DND-41 (cell line): ENCODE results near the gene FAF1.

Source experiments
- ATAC-seq: fragments of 200-7000 bp; cut with Tn5 transposase; 3 replicates; pipeline ENCODE4 v1.9.1; 2021; ENCODE audit warnings: low read depth; ENCODE audit not compliant: insufficient read depth
- DNase-seq: peaks from one replicate; pipeline ENCODE4 v3.0.0-alpha.2; 2020
- H2AFZ ChIP-seq: 2 replicates; pipeline ENCODE4 v1.6.0; 2012; ENCODE audit warnings: low read depth, low read length
- H3K27ac ChIP-seq: 2 replicates; pipeline ENCODE4 v1.5.1; 2012; ENCODE audit warnings: low read length, inconsistent platforms
- H3K27me3 ChIP-seq: fragments of 200-600 bp; sonication (generic); 2 replicates; pipeline ENCODE4 v1.6.0; 2012; ENCODE audit warnings: low read length, mild to moderate bottlenecking, inconsistent platforms; ENCODE audit not compliant: insufficient read depth, poor library complexity
- H3K36me3 ChIP-seq: 2 replicates; pipeline ENCODE4 v1.5.1; 2012; ENCODE audit warnings: low read length, inconsistent platforms; ENCODE audit not compliant: insufficient read depth
- H3K4me1 ChIP-seq: 2 replicates; pipeline ENCODE4 v1.5.1; 2012; ENCODE audit warnings: mild to moderate bottlenecking, low read length; ENCODE audit not compliant: insufficient read depth
- H3K4me2 ChIP-seq: 2 replicates; pipeline ENCODE4 v1.6.0; 2012; ENCODE audit warnings: mild to moderate bottlenecking, moderate library complexity, low read length, inconsistent platforms; ENCODE audit not compliant: insufficient read depth
- H3K4me3 ChIP-seq, 2 experiments: fragments of 200-600 bp in 1 of 2; shearing (Covaris generic) in 1 of 2; 2 replicates each; pipeline ENCODE4 v1.5.1; 2012 to 2016; ENCODE audit warnings: inconsistent platforms in 2 of 2, low read length in 2 of 2, mild to moderate bottlenecking in 2 of 2, low read depth in 1 of 2, moderate library complexity in 1 of 2
- H3K79me2 ChIP-seq: 2 replicates; pipeline ENCODE4 v1.6.0; 2012; ENCODE audit warnings: low read length, inconsistent platforms; ENCODE audit not compliant: insufficient read depth
- H3K9ac ChIP-seq: 2 replicates; pipeline ENCODE4 v1.6.0; 2012; ENCODE audit warnings: low read depth, mild to moderate bottlenecking, inconsistent platforms, low read length, moderate library complexity
- H3K9me3 ChIP-seq: 2 replicates; pipeline ENCODE4 v1.5.1; 2012; ENCODE audit warnings: low read length, moderate library complexity, mild to moderate bottlenecking, inconsistent platforms; ENCODE audit not compliant: insufficient read depth, severe bottlenecking
- H4K20me1 ChIP-seq: 2 replicates; pipeline ENCODE4 v1.6.0; 2012; ENCODE audit warnings: low read length; ENCODE audit not compliant: insufficient read depth
- CTCF ChIP-seq: IDR thresholded peaks from 2 replicates; pipeline ENCODE4 v1.5.1; 2012; ENCODE audit warnings: borderline replicate concordance, low read length, moderate library complexity, mild to moderate bottlenecking; ENCODE audit not compliant: poor library complexity, severe bottlenecking; ENCODE audit errors: extremely low read depth
- EZH2 ChIP-seq: IDR thresholded peaks from 3 replicates; pipeline ENCODE4 v1.6.1; 2012; ENCODE audit warnings: borderline replicate concordance, low read depth, mild to moderate bottlenecking, moderate library complexity, low read length, inconsistent platforms; ENCODE audit not compliant: severe bottlenecking

The FAF1 gene

GRCh38 chr1:50447961-50448360, 512.1 kb downstream of the FAF1 start:
- no peaks in the 10 kb centered on the region for H3K4me1 ChIP-seq
- H3K9ac ChIP-seq: no peak overlapping the region
- no peak for ATAC-seq
- TF ChIP-seq CTCF (no peak), EZH2 (no peak)
- H3K79me2 ChIP-seq: no peaks in the 10 kb centered on the region
- H2AFZ ChIP-seq: no peak overlapping the region
- no peaks in the 10 kb centered on the region for H3K9me3 ChIP-seq
- H3K4me3 ChIP-seq: no peak overlapping the region
- H3K27ac ChIP-seq: no peak overlapping the region
- H4K20me1 ChIP-seq: no peaks in the 10 kb centered on the region
- H3K4me2 ChIP-seq: no peak overlapping the region
- H3K36me3 ChIP-seq: peaks cover 32% of the 10 kb centered on the region; the same call in 1 of the 2 replicates
- no peaks in the 10 kb centered on the region for H3K27me3 ChIP-seq
- no peak for DNase-seq

GRCh38 chr1:50441183-50441582, 518.9 kb downstream of the FAF1 start:
- Histone ChIP-seq H3K27me3 (no peaks in the 10 kb centered on the region), H3K9me3 (no peaks in the 10 kb centered on the region), H3K4me3 (no peak overlapping the region), H3K36me3 (peaks cover 63% of the 10 kb centered on the region), H3K9ac (no peak overlapping the region), H3K4me2 (no peak overlapping the region), H3K4me1 (no peaks in the 10 kb centered on the region), H4K20me1 (no peaks in the 10 kb centered on the region), H2AFZ (no peak overlapping the region), H3K79me2 (no peaks in the 10 kb centered on the region), H3K27ac (no peak overlapping the region)
- no peak for DNase-seq
- TF ChIP-seq CTCF (no peak), EZH2 (no peak)
- no peak for ATAC-seq

- ATAC-seq (no peak), DNase-seq (no peak)
- no peaks in the 10 kb centered on the region for H4K20me1 ChIP-seq
- no peaks in the 10 kb centered on the region for H3K4me1 ChIP-seq
- H3K9me3 ChIP-seq: no peaks in the 10 kb centered on the region
- H2AFZ ChIP-seq: no peak overlapping the region
- peaks cover 58% of the 10 kb centered on the region for H3K36me3 ChIP-seq
- no peak overlapping the region for H3K27ac ChIP-seq
- TF ChIP-seq EZH2: no peak
- TF ChIP-seq CTCF: peak; percentile 9
- no peak overlapping the region for H3K4me3 ChIP-seq
- no peaks in the 10 kb centered on the region for H3K79me2 ChIP-seq
- H3K27me3 ChIP-seq: no peaks in the 10 kb centered on the region
- H3K4me2 ChIP-seq: no peak overlapping the region
- H3K9ac ChIP-seq: no peak overlapping the region
Measured at GRCh38 chr1:50438945-50439344, 521.1 kb downstream of the FAF1 start.

- no peaks in the 10 kb centered on the region for H4K20me1 ChIP-seq
- H3K36me3 ChIP-seq: peaks cover 36% of the 10 kb centered on the region
- H3K4me1 ChIP-seq: no peaks in the 10 kb centered on the region
- H2AFZ ChIP-seq: no peak overlapping the region
- H3K79me2 ChIP-seq: no peaks in the 10 kb centered on the region
- TF ChIP-seq EZH2 (no peak), CTCF (no peak)
- no peak overlapping the region for H3K4me3 ChIP-seq
- H3K9me3 ChIP-seq: no peaks in the 10 kb centered on the region
- no peak for DNase-seq
- H3K27me3 ChIP-seq: no peaks in the 10 kb centered on the region
- no peak overlapping the region for H3K9ac ChIP-seq
- no peak overlapping the region for H3K4me2 ChIP-seq
- ATAC-seq: no peak; the same call in 2 of the 3 replicates
- H3K27ac ChIP-seq: no peak overlapping the region
Measured at GRCh38 chr1:50436489-50436888, 523.6 kb downstream of the FAF1 start.
